NCI-H460 (cell line): ENCODE measurements around the gene SLC28A1. TPM values are rescaled to one million over a fixed set of nuclear protein-coding genes. Genes with fewer than 3 reads are reported as not detected.

Source experiments
- DNase-seq: peaks from one replicate; pipeline ENCODE4 v3.0.0-alpha.2; 2016; ENCODE audit warnings: low read depth; ENCODE audit errors: extremely low read depth
- total RNA-seq: library from RNA; depleted of rRNA; stranded (reverse); fragments of >200 nt; shearing (Covaris generic); gene quantifications from 2 replicates; pipeline ENCODE4 v1.2.3, GENCODE V29; 2014

SLC28A1 gene
- total RNA-seq, 1 experiment from 2014 or later = not detected

DNA sequence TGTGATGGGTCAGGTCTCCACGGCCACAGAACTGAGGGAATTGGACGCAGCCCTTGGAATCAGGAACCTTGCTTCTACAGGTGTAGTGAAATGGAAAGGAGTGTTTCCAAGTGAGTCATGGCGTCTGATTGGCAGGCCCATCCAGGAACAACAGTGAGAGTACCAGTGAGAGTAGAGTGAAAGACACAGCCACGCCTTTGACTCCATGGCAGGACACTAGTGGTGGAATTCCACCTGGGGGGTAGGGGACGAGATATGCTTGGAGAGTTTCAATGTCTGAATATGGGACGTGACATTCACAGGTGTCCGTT, 3.0 kb upstream of the SLC28A1 start:
- no peak for DNase-seq

DNA sequence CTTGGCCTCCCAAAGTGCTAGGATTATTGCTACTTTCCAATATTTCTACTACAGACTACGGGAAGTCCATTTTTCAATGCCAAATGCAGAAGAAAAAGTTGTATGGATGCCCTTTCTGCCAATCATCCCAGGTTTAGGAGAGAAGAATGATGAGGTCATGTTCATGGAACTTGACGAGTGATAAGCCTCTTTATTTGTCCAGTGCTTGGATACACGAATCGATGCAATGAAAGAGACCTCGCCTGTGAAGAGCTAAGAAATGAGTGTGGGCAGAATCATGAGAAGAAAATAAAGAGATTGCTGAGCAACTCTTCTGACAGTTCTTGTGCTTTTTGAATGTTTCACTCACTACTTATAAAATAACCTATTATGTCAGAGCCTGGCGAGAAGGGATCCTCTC, 996 bp upstream of the SLC28A1 start:
- no peak for DNase-seq

DNA sequence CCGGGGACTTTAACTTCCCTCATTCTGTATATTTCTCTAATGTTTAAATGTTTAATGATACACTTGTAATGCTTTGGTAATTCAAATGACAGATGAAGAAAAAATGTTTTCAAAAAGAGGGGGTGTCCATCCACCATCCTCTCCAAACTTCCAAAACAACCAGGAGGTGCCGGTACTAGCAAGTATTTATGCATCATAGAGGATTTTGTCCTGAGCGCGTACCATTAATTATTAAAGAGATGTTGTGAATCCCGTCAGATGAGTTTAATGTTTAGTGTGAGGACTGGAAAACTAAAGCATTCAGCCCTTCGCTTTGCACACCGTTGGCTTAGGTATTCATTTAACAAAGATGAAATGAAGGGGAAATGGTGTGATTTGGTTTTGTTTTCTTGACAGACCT, 1.3 kb downstream of the SLC28A1 start:
- no peak for DNase-seq

DNA sequence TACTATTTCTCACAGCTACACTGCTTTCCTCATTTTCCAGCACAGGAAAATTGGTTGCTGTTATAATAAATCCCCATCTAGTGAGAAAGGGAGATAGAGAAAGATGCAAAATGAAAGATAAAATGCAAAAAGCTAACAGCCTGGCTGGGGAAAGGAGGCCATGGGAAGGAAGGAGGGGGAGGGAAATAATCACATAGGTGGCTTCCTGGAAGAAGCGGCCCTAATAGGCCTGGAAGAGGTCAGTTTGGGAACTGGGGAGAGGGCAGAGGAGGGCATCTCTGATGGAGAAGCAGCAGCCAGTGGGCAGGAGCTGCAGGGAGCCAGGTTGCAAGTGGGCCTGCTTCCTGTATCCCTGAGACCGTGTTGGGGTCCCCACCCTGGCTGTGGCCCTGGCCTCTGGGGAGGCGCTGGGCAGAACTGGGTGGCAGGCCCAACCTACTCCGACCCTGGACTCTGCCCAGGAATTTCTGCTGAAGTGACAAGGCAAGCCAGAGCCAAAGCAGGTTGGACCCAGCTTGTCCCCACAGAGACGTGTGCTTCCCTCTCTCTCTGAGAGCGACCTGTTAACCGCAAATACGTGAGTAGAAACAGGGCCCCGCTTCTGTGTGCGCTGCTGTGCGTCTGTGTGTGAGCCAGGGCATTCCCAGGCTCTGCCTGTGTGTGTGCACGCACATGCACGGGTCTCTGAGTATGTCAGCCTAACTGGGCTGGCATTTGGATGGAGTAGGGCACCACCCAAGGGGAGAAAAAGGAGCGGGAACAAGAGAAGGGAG, 1.9 kb downstream of the SLC28A1 start:
- no peak for DNase-seq

GRCh38 chr15:84886984-84887299, 2.5 kb downstream of the SLC28A1 start:
- no peak for DNase-seq

DNA sequence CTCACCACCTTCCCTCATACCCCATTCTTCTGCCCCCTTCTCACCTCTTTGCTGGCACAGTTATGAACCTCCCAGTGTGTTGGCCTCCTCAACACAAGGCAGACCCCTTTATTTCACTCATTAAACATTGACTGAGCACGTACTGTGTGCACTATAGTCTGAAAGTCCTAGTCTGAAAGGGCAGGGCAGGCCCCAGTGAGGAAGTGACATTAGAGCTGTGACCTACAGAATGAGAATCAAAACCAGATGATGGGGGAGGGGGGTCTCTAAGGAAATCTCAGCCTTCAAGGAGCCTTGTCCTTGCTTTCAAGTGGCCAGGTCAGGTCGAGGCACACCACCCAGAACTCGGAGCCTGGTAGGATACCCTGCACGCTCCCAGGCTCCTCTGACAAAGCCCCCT, 3.5 kb downstream of the SLC28A1 start:
- no peak for DNase-seq

GRCh38 chr15:84888639-84889038, 4.2 kb downstream of the SLC28A1 start:
- no peak for DNase-seq

GRCh38 chr15:84889313-84889990, 5.0 kb downstream of the SLC28A1 start:
- no peak for DNase-seq

DNA sequence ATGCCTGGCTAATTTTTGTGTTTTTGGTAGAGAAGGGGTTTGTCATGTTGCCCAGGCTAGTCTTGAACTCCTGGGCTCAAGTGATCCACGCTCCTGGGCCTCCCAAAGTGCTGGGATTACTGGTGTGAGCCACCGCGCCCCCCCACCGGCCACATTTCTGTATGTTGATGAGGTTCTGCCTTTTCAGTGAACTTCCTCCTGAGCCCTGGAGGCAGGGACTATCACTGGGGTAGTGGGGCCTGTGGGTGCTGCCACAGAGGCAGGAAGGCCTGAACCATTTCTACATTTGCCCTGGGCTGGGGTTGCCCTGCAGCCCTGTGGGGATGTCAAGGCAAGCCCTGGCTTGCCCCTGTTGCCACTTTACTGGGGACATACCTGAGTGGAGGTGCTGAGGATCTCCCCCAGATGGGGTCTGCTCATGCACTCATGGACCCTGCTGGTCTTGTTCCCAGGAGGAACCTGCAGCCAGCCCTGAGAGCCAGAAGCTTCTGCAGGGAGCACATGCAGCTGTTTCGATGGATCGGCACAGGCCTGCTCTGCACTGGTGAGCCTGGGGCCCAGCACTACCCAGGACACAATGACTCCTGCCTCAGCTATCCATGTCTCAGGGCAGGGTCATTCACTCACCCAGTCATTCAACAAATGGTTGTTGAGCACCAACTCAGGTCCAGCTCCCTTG, 5.7 kb downstream of the SLC28A1 start:
- no peak for DNase-seq

DNA sequence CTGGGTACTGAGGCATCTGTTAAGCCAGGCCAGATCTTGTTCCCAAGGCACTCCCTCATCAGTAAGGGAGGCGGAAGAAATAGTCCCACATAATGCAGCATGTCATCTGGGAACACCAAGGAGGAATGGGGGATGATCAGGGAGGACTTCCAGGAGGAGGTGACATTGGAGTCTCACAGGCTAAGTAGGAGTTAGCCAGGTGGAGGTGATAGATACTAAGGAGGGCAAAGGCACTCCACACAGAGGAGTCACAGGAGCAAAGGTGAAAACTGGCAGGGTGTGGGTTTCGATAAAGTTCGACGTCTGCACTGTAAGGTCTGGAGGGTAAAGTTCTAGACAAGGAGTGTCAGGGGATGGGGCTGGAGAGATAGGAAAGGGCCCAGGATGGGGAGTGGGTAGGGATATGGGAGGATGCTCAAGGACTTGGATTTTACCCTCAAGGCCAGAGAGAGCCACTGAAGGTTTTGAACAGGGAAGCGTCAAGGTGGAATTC, 6.3 kb downstream of the SLC28A1 start:
- no peak for DNase-seq

GRCh38 chr15:84891339-84891738, 6.9 kb downstream of the SLC28A1 start:
- DNase-seq = no peak

GRCh38 chr15:84892786-84893307, 8.4 kb downstream of the SLC28A1 start:
- no peak for DNase-seq

DNA sequence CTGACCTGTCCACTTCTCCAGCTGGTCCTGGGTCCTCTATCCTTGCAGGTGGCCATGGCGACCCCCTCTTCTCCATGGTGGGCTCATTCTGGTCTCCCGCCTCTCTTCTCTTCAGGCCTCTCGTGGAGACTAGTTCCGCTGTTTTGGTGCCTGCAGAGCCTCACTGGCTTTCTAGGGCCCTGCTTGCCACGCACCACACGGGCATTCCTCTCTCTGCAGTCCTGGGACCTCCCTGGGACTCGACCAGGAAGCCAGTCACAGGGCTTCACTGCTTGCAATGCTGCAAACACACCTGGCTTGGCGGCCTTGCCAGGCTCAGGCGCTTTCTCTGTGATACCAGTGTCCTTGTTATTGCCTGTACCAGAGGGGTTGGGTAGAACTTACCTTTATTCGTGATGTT, 9.1 kb downstream of the SLC28A1 start:
- no peak for DNase-seq

GRCh38 chr15:84894736-84895425, 10.4 kb downstream of the SLC28A1 start:
- no peak for DNase-seq

- no peak for DNase-seq
These were observed 14.3 kb downstream of the SLC28A1 start for GRCh38 chr15:84898761-84899160.

GRCh38 chr15:84899750-84900149, 15.3 kb downstream of the SLC28A1 start:
- no peak for DNase-seq

DNA sequence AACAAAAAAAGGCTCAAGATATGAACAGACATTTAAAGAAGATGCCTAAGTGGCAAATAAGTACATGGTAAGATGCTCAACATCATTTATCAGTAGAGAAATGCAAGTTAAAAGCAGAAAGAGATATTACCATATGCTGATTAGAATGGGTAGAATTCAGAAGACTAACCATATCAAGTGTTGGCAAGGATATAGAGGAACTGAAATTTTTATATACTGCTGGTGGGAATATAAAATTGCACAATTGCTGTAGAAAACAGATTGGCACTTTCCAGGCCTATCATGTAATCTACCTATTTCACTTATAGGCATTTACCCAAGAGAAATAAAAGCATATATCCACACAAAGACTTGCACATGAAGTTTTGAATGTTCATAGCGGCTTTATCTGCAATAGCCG, 17.1 kb downstream of the SLC28A1 start:
- DNase-seq = no peak

GRCh38 chr15:84903751-84904150, 19.3 kb downstream of the SLC28A1 start:
- DNase-seq = no peak

DNA sequence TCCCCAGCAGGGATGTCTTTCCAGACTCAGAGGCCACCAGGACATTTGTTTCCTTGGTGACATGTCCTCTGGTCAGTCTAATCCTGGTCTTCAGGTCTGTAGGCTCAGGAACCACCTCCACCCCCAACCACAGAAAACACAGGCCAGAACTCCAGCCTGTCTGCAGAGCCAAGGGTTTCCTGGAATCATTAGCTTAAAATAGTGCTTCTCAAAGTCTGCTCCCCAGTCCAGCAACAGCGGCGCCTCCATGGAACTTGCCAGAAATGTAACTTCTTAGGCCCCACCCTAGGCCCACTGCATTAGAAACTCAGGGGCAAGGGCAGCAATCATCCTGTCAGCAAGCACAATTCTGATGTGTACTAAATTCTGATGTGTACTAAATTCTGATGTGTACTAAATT, 20.0 kb downstream of the SLC28A1 start:
- no peak for DNase-seq

DNA sequence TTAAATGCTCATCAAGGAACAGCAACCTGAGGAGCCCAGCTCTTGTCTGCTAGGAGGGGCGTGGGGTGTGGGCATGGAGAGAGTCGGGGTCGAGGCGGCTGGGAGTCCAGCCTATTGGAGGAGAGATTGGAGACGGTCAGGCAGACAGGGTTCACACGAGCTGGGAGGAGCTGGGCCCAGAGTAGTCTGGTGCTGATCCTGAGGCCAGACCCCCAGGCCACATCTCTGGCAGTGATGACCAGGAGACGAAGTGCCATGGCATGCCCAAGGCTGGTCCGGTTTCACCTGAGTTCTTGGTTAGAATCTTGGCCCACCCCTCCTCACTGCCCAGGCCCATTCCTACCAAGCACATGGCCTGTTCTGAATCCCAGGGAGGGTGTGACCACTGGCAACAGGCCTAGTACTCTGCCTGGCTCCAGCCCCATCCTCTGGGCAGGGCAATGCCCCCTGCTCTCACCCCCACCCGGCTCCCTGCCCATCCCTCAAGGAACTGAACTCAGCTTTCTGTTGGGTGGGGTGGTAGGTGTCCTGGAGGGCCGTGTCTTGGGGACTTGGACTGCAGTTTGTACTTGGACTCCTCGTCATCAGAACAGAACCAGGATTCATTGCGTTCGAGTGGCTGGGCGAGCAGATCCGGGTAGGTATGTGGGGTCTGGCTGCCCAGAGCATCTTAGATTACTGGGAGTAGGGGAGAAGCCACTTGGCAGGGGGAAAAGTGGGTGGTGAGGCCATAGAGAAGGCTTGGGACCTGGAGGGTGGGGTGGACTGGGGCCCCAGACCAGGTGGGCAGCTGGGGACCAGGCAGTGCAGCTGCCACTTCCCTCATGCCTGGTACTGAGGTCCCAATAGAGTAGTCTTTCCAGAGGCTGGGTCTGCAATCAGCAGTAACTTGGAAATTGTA, 20.8 kb downstream of the SLC28A1 start:
- no peak for DNase-seq
